COR-L47 (cell line): ENCODE results near the gene NALCN.

Source experiments
- DNase-seq: peaks from one replicate; lab custom pipeline; 2025; lab: John Stamatoyannopoulos, UW

NALCN gene

GRCh38 chr13:101416181-101417042 is at the start of gene NALCN:
Gene NALCN, minus strand, starts transcription at chr13:101416508. Its CDS starts 17,382 bp downstream, at chr13:101399126.
- DNase-seq, result peak; percentile 17

GRCh38 chr13:101465877-101466276 is 49.6 kb upstream of the NALCN start:
- no peak for DNase-seq

DNA sequence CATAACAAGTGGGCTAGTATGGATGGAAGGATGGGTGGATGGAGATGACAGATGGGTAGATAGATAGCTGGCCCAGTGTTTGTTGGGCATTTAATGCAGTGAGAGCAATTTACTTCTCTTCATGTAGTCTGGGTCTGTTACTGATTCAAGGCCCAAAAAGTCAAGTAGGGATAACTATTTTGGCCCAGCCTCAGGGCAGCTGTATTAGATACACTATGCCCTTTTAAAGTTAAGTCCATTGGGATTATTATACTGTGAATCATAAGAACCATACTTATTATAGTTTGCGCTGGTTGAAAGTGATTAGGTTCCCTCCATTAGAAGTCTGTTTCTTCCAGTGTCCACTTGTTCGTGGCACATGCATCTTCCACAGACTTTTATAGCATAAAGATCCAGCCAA is 40.9 kb upstream of the NALCN start:
- DNase-seq, result no peak

GRCh38 chr13:101455863-101456262 is 39.6 kb upstream of the NALCN start:
- DNase-seq, result no peak

DNA sequence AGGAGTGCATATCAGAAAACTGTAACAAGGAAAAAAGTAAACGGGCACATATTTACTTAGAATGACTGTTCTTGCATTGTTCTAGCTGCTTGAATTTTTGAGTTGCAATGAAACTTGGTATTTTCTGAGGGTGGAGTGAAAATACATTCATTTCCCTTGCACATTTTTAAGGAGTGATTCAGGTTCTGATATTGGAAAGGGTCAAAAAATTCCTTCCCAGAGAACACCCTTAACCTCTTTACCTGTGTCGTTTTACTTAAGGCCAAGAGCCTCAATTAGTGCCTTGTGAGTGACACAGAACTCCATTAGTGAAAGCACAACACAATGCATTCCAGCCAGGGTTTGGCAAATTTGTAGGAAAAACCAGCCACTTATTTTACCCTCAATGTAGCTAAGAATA is 38.5 kb upstream of the NALCN start:
- DNase-seq, result no peak

DNA sequence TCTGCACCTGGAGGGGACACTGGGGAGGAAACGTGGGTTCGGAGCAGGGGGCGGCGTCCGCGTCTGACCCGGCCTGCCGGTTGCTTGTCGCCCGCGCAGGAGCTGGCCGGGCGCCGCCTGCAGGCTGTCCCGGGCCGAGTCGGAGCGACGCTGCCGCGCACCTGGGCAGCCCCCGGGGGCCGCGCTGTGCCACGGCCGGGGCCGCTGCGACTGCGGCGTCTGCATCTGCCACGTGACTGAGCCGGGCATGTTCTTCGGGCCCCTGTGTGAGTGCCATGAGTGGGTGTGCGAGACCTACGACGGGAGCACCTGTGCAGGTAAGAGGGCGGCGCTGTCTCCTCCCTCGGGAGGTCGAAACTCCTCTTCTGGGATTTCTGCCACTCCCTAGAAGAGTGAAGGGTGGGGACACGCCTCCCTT is 37.5 kb upstream of the NALCN start:
- DNase-seq, result no peak

DNA sequence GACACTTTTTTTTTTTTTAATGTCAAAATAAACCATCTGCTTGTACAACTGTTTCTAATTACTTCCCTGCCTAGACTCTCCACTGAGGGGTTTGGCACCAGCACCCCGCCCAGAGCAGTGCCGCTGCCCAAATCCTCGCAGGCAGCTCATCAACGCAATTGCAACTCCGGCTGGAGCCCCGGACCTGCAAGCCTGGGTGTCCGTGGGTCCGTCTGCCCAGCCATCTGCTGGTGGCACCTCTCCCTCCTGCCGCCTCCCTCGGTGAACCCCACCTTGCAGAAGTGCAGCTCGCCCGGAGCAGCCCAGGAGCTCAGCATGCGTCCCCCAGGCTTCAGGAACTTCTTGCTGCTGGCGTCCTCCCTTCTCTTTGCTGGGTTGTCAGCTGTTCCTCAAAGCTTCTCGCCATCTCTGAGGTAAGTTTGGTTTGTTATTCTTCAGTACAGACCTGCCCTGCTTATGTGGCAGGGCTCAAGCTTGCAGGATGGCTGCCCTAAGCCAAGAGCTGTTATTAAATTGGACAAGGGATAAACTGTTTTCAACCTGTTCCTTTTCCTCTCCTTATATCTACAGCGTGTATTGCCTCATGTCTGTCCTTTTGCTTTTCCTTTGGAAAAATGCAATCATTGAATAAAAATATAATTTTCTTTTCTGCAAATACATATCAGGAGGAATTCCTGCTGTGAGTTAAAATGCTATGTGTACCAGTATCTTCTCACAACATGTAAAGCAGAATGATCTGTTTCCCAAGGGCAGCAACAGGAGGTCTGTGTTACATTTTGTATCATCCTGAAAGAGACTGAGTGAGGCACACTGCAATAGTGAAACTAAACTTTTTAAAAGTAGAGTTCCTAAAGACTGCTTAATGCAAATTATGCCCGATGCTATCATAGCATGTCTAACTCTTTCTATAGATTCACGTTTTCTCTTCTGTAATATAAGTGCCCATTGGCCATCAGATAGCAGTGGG is 36.5 kb upstream of the NALCN start, which contains the start of gene ITGBL1:
Gene ITGBL1 (plus strand): TSS at position 157 of the 967 bp plus-strand sequence. CDS start 159 bp downstream, at position 316.
- DNase-seq, result no peak

DNA sequence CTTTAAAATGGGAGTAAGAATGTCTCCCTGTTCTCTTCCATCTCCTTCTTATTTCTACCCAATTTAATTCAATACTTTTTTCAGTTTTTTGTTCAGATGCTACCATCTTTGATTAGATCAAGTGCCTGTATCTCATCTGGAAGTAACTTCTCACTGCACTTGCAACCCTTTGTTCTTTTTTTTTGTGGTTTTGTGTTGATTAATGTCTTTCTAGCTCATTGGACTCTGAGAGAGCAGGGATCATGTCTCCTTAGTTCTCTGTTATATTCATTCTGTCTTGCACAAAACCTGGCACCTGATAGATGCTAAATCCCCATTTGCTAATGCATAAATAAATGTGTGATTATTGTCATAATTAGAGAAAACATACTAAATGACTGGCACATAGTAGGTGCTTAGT is 35.3 kb upstream of the NALCN start:
- DNase-seq, result no peak

GRCh38 chr13:101450749-101451130 is 34.4 kb upstream of the NALCN start:
- no peak for DNase-seq

GRCh38 chr13:101449790-101450748 is 33.8 kb upstream of the NALCN start:
- DNase-seq, result no peak

DNA sequence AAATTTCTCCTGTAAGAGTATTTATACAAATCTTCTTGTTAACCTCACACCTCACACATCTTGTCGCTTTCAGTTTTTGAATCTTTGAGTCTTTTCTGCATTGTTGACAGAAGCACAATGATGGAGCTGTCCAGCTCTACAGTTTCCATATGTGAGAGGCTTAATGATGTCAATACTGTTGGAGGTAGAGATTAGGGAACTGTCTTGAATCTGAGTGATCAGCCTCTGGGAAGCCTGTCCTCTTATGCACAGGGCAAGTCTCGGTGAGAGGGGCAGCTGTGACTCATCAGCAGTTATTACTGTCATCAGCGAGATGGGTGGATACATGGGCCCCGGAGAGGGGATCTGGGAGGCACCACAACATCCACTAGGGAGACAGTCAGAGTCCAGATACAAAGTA is 31.5 kb upstream of the NALCN start:
- DNase-seq, result no peak

GRCh38 chr13:101434486-101434885 is 18.2 kb upstream of the NALCN start:
- no peak for DNase-seq

GRCh38 chr13:101433895-101434294 is 17.6 kb upstream of the NALCN start:
- DNase-seq, result no peak

GRCh38 chr13:101429733-101430132 is 13.4 kb upstream of the NALCN start:
- DNase-seq, result no peak

- DNase-seq, result no peak
Measured at GRCh38 chr13:101425623-101426022, 9.3 kb upstream of the NALCN start.

DNA sequence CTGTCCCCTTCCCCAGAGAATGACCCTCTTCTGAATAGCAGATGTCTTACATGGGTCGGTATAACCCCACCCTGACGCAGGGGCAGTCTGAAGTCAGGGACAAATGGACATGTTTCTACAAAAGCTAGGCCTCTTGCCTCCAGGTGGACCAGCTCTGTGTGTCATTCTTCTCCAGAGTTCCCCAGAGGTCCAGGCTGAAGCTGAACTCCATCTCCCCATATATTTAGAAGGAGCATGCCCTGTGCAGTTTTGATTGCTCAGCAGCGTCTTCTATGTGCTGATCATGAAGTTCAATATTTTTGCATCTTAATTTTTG is 8.8 kb upstream of the NALCN start:
- no peak for DNase-seq

DNA sequence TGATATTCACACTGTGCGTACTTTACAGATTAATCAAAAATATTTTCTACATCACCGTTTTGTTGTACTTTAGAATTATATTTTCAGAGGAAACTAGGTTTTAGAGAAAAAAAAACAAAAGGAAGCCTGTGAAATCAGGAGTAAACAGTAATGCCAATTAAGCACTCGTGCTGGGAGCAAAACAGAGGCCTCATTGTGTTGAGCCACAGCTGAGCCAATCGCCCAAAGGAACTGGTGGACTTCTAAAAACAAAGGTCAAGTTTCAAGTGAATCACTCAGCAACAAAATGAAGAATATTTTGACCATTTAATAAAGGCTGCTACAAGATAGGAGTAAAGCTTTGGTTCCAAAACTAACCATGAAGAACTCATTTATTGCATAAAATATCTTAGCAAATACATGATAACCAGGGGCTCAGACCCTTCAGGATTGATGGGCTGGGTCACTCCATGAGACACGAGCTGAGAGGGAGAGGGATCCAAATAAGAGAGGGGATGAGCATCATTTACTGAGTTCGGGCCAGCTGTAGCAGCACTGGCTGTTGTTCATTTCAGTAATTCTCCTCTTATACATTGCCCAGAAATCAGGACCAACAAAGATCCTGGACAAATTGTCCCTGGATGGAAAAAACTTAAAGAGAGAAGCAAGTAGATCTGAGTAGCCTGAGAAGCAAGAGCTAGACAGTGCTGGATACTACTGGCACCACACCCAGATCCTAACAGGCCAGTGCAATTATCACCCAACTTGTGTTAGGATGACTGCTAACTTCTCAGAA is 8.3 kb upstream of the NALCN start:
- no peak for DNase-seq

DNA sequence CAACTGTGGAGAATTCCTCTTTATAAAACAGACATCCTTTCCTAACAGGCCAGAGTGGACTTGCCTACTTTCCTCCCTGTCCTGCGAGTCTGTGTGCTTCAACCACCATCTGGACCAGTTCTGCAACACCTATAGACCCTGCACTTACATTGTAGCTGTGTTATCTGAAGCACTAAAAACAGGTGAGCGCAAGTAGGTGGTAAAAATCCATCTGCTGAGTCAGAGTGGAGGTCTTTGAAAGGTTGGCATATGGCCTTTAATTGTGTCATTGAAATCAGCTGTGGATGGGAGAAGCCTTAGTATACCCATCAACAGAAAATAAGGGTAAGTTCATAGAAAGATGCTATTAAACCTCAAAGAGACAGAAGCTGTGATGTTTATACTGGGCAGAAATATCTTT is 7.6 kb upstream of the NALCN start:
- DNase-seq, result no peak

DNA sequence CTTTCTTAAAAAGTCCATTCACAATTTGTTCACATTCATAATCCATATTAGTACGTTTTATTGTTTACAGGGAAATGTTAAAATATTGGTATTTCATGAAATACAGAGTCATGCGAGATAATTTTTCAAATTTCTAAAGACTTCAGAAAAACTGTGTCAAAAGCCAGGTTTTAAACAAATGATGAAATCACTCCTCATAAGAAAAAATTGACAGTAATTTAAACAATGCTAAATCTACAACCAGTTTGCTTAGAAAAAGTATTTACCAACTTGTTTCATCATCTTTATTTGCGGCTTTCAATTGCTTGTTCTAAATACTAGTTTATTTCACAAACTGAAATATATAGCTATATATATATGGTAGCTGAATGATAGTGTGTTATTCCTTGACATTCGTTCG is 1.2 kb upstream of the NALCN start:
- no peak for DNase-seq

DNA sequence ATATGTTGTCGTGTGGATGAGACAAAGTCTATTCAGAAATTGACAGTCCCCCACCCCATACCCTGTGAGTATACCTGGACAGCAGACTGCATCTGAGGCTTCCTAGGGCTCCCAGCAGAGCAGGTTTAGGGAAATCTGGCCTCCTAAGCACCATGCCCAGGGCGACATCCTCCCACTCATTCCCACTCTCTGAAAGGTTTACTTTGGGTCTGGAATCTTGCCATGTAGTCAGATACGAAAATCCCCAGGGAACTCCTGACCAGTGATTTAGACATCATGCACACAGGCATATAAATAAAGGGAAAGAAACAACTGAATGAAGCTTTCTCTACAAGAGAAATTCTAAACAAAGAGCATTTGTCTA is 717 bp upstream of the NALCN start:
- DNase-seq, result peak; percentile 68
